ENCODE results near the gene NID1. TPM values are rescaled to one million over a fixed set of nuclear protein-coding genes. Genes with fewer than 3 reads are reported as not detected.

Gene NID1
- total RNA-seq, 1 experiment from 2014 or later, result 0.32 TPM

DNA sequence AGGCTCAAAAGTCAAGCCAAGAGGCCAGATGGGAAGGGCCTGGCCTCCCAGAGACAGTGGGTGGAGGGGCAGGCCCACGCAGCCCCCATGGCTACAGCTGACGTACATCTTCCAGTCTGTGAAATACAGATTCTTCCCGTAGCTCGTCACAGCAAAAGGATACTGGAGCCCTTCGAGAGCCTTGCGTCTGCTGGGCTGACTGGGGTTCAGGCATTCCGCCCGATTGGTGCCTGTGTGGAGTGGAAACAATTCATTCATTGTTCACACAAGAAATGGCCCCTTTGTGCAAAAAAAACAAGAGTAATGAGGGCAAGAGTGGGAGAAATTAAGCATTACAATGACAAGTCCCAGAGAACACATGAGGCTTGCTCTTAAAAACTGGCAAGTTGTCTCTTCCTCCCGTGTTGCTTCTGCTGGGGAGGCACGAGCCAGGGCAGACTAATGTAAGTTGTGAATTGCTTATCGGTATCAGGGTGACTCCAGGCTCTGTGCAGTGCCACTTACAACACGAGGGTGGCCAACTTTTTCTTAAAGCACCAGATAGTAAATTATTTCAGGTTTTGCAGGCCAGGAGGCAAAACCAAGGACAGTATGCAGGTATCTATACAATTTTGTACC, 85.1 kb downstream of the NID1 start:
- Histone ChIP-seq H3K27me3 (ENCODE audit: insufficient read depth, low read length) (no peaks in the 10 kb centered on the region), H3K9me2 (ENCODE audit: insufficient read depth) (no peaks in the 10 kb centered on the region), H3K36me3 (ENCODE audit: control insufficient read depth in 1 of 2, insufficient read depth in 2 of 2, low read length in 2 of 2) (no peaks in the 10 kb centered on the region), H3K9ac (ENCODE audit: low read length) (no peak overlapping the region), H3K27ac (ENCODE audit: low read depth, low read length) (no peak overlapping the region), H3K9me3 (ENCODE audit: control insufficient read depth in 1 of 2, insufficient read depth in 1 of 2, low read depth in 1 of 2, low read length in 2 of 2) (no peaks in the 10 kb centered on the region), H4K20me1 (ENCODE audit: insufficient read depth) (no peaks in the 10 kb centered on the region), H3K4me3 (replicated peaks in 1 of 2; ENCODE audit: low read depth in 1 of 2, low read length in 2 of 2) (no peak overlapping the region), H2AFZ (ENCODE audit: low read depth, low read length, poor library complexity, severe bottlenecking) (no peak overlapping the region), H3K4me2 (ENCODE audit: low read length) (no peak overlapping the region), H3K79me2 (ENCODE audit: insufficient read depth, low read length) (no peaks in the 10 kb centered on the region), H3K4me1 (ENCODE audit: control insufficient read depth in 1 of 2, insufficient read depth in 2 of 2, low read length in 2 of 2) (no peaks in the 10 kb centered on the region)
- ChIA-PET RAD21 (ENCODE audit: low non-redundant PET in 1 of 2, low total read pairs in 2 of 2, uncharacterized antibody in 2 of 2, unreplicated experiment in 2 of 2) (no interaction called here), POLR2A (no interaction called here), CTCF (no interaction called here)
- ATAC-seq (no peak), DNase-seq (ENCODE audit: low read depth, low spot score) (no peak)
- BruUV-seq (replicated peaks), result no TSS peak
- intact Hi-C loops (cut with micrococcal nuclease), result loop anchor here (10.0 kb wide), 1 partner anchor 725 kb away; no protein-coding TSS in a partner anchor
- TF ChIP-seq POLR2A (IDR thresholded peaks at IDR 0.05; ENCODE audit: borderline replicate concordance, extremely low read depth, insufficient read depth, insufficient read length) (no peak), EZH2 (IDR thresholded peaks at IDR 0.05) (no peak), SIN3A (IDR thresholded peaks at IDR 0.05; ENCODE audit: low read depth) (no peak), FOSL1 (IDR thresholded peaks at IDR 0.05; ENCODE audit: low read depth) (no peak), ZNF274 (IDR thresholded peaks at IDR 0.05; ENCODE audit: low read depth, low read length) (no peak), ZFX (IDR thresholded peaks at IDR 0.05) (no peak), JUND (IDR thresholded peaks at IDR 0.05) (no peak), CBX3 (IDR thresholded peaks at IDR 0.05; ENCODE audit: low read depth) (no peak), POLR2AphosphoS5 (IDR thresholded peaks at IDR 0.05; ENCODE audit: low read depth, low read length) (no peak), RAD21 (IDR thresholded peaks at IDR 0.05; ENCODE audit: low read depth) (no peak), SP1 (IDR thresholded peaks at IDR 0.05; ENCODE audit: low read depth) (no peak), SRF (IDR thresholded peaks at IDR 0.05; ENCODE audit: low read depth) (no peak)

- DNase-seq (ENCODE audit: low read depth, low spot score) (no peak), ATAC-seq (no peak)
- intact Hi-C loops (cut with micrococcal nuclease), result loop anchor here (10.0 kb wide), 1 partner anchor 724 kb away; no protein-coding TSS in a partner anchor
- Histone ChIP-seq H3K27ac (ENCODE audit: low read depth, low read length) (no peak overlapping the region), H3K9me2 (ENCODE audit: insufficient read depth) (no peaks in the 10 kb centered on the region), H3K9me3 (ENCODE audit: control insufficient read depth in 1 of 2, insufficient read depth in 1 of 2, low read depth in 1 of 2, low read length in 2 of 2) (no peaks in the 10 kb centered on the region), H3K4me2 (ENCODE audit: low read length) (no peak overlapping the region), H4K20me1 (ENCODE audit: insufficient read depth) (no peaks in the 10 kb centered on the region), H3K36me3 (ENCODE audit: control insufficient read depth in 1 of 2, insufficient read depth in 2 of 2, low read length in 2 of 2) (no peaks in the 10 kb centered on the region), H3K4me1 (ENCODE audit: control insufficient read depth in 1 of 2, insufficient read depth in 2 of 2, low read length in 2 of 2) (no peaks in the 10 kb centered on the region), H2AFZ (ENCODE audit: low read depth, low read length, poor library complexity, severe bottlenecking) (no peak overlapping the region), H3K9ac (ENCODE audit: low read length) (no peak overlapping the region), H3K27me3 (ENCODE audit: insufficient read depth, low read length) (no peaks in the 10 kb centered on the region), H3K79me2 (ENCODE audit: insufficient read depth, low read length) (no peaks in the 10 kb centered on the region), H3K4me3 (replicated peaks in 1 of 2; ENCODE audit: low read depth in 1 of 2, low read length in 2 of 2) (no peak overlapping the region)
- CTCF ChIA-PET, result no interaction called here
- no TSS peak for BruUV-seq (replicated peaks)
- POLR2A ChIA-PET, result no interaction called here
- RAD21 ChIA-PET (ENCODE audit: low non-redundant PET in 1 of 2, low total read pairs in 2 of 2, uncharacterized antibody in 2 of 2, unreplicated experiment in 2 of 2), result no interaction called here
- TF ChIP-seq TCF7L2 (IDR thresholded peaks at IDR 0.05; ENCODE audit: borderline replicate concordance, extremely low read depth, insufficient read depth, insufficient read length), result no peak
- TF ChIP-seq, protein P1, sequence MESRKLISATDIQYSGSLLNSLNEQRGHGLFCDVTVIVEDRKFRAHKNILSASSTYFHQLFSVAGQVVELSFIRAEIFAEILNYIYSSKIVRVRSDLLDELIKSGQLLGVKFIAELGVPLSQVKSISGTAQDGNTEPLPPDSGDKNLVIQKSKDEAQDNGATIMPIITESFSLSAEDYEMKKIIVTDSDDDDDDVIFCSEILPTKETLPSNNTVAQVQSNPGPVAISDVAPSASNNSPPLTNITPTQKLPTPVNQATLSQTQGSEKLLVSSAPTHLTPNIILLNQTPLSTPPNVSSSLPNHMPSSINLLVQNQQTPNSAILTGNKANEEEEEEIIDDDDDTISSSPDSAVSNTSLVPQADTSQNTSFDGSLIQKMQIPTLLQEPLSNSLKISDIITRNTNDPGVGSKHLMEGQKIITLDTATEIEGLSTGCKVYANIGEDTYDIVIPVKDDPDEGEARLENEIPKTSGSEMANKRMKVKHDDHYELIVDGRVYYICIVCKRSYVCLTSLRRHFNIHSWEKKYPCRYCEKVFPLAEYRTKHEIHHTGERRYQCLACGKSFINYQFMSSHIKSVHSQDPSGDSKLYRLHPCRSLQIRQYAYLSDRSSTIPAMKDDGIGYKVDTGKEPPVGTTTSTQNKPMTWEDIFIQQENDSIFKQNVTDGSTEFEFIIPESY (IDR thresholded peaks at IDR 0.05; ENCODE audit: extremely low read depth, insufficient replicate concordance, low read length), result no peak
- TF ChIP-seq EZH2phosphoT487 (IDR thresholded peaks at IDR 0.05; ENCODE audit: borderline replicate concordance), result no peak
- TF ChIP-seq, protein P2, sequence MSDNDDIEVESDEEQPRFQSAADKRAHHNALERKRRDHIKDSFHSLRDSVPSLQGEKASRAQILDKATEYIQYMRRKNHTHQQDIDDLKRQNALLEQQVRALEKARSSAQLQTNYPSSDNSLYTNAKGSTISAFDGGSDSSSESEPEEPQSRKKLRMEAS (IDR thresholded peaks at IDR 0.05), result no peak
- TF ChIP-seq CEBPB (IDR thresholded peaks at IDR 0.05; ENCODE audit: low read depth), result no peak
- TF ChIP-seq, protein P3, sequence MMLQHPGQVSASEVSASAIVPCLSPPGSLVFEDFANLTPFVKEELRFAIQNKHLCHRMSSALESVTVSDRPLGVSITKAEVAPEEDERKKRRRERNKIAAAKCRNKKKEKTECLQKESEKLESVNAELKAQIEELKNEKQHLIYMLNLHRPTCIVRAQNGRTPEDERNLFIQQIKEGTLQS (IDR thresholded peaks at IDR 0.05), result no peak
Measured at GRCh38 chr1:235979176-235979575, 85.7 kb downstream of the NID1 start.

Measured in HCT116 (cell line).